Measurements from ENCODE around the gene TRRAP.

TRRAP gene

GRCh38 chr7:99006739-99007424, 128.6 kb downstream of the TRRAP start:
- DNase-seq (ENCODE audit: low spot score), result no peak

GRCh38 chr7:99008181-99008631, 129.9 kb downstream of the TRRAP start:
- no peak for DNase-seq (ENCODE audit: low spot score)

- DNase-seq (ENCODE audit: low spot score), result no peak
Observed at GRCh38 chr7:99008921-99009530, 130.7 kb downstream of the TRRAP start.

- no peak for DNase-seq (ENCODE audit: low spot score)
Observed at GRCh38 chr7:99010281-99010680, 131.9 kb downstream of the TRRAP start.

GRCh38 chr7:99011341-99011705, 133.0 kb downstream of the TRRAP start:
- DNase-seq (ENCODE audit: low spot score), result no peak

GRCh38 chr7:99011706-99012404, 133.5 kb downstream of the TRRAP start:
- no peak for DNase-seq (ENCODE audit: low spot score)

GRCh38 chr7:99012722-99013121, 134.4 kb downstream of the TRRAP start:
- no peak for DNase-seq (ENCODE audit: low spot score)

GRCh38 chr7:99013266-99014112, 135.2 kb downstream of the TRRAP start:
- no peak for DNase-seq (ENCODE audit: low spot score)

- no peak for DNase-seq (ENCODE audit: low spot score)
Observed at GRCh38 chr7:99014113-99014985, 136.0 kb downstream of the TRRAP start.

- DNase-seq (ENCODE audit: low spot score), result no peak
Observed at GRCh38 chr7:99016196-99016595, 137.9 kb downstream of the TRRAP start.

- DNase-seq (ENCODE audit: low spot score), result no peak
Observed at GRCh38 chr7:99019523-99020412, 141.4 kb downstream of the TRRAP start.

GRCh38 chr7:99020413-99020715, 142.0 kb downstream of the TRRAP start:
- no peak for DNase-seq (ENCODE audit: low spot score)

- no peak for DNase-seq (ENCODE audit: low spot score)
Observed at GRCh38 chr7:99021941-99022560, 143.7 kb downstream of the TRRAP start.

- no peak for DNase-seq (ENCODE audit: low spot score)
Observed at GRCh38 chr7:99024066-99024465, 145.7 kb downstream of the TRRAP start.

GRCh38 chr7:99027241-99027640, 148.9 kb downstream of the TRRAP start:
- no peak for DNase-seq (ENCODE audit: low spot score)

- no peak for DNase-seq (ENCODE audit: low spot score)
Observed at GRCh38 chr7:99027841-99028240, 149.5 kb downstream of the TRRAP start.

- DNase-seq (ENCODE audit: low spot score), result no peak
Observed at GRCh38 chr7:99028261-99028973, 150.1 kb downstream of the TRRAP start.

GRCh38 chr7:99029466-99030435, 151.4 kb downstream of the TRRAP start:
- DNase-seq (ENCODE audit: low spot score), result no peak
